Body of pancreas (tissue), 4 donors: Measurements from ENCODE around the gene IFNA13.

Experiments used
- CTCF ChIP-seq, 7 experiments: fragments of 450-650 bp in 4 of 7; fragments of 200-600 bp in 3 of 7; sonication (generic) in 3 of 7; IDR thresholded peaks; one replicate each; pipeline ENCODE4 v1.5.1; 2016 to 2019; ENCODE audit warnings: antibody characterized with exemption in 7 of 7
- POLR2A ChIP-seq, 3 donors: fragments of 450-650 bp; IDR thresholded peaks; one replicate each; pipeline ENCODE4 v1.6.1; 2016; ENCODE audit warnings: antibody characterized with exemption in 3 of 3, mild to moderate bottlenecking in 2 of 3

- TF ChIP-seq CTCF (IDR thresholded peaks at IDR 0.05) (no peak), POLR2A (IDR thresholded peaks at IDR 0.05) (no peak)
These were observed 34.6 kb downstream of the IFNA13 start for GRCh38 chr9:21333226-21333625.
